SHP77 treated with DMSO at 0.1 percent for 48 hours (cell line): ENCODE results near the gene ARID1B.
A peak's percentile ranks its signal among the peaks of the same experiment; 100 is the strongest.

Experiments
- DNase-seq: peaks from one replicate; lab custom pipeline; 2025; lab: John Stamatoyannopoulos, UW

Gene ARID1B

GRCh38 chr6:156992020-156992804 lies 215.0 kb downstream of the ARID1B start:
- no peak for DNase-seq

DNA sequence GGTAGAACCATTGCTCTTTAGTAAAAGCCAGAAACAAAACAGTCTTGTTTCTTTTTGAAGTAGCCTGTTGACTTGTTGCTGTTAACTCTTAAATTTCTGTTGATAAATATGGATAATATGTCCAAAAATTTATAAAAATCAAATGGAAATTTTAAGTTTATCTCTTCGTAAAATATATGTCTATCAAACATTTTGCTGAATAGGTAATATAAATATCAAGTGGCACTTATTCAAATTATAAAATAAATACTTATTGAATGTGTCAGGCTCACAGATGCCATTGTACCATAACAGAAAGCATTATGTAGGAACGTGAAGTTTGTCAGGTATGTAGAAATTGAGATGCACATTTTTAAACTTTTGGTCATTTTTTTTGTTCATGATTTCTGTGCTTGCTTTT lies 216.5 kb downstream of the ARID1B start:
- no peak for DNase-seq

DNA sequence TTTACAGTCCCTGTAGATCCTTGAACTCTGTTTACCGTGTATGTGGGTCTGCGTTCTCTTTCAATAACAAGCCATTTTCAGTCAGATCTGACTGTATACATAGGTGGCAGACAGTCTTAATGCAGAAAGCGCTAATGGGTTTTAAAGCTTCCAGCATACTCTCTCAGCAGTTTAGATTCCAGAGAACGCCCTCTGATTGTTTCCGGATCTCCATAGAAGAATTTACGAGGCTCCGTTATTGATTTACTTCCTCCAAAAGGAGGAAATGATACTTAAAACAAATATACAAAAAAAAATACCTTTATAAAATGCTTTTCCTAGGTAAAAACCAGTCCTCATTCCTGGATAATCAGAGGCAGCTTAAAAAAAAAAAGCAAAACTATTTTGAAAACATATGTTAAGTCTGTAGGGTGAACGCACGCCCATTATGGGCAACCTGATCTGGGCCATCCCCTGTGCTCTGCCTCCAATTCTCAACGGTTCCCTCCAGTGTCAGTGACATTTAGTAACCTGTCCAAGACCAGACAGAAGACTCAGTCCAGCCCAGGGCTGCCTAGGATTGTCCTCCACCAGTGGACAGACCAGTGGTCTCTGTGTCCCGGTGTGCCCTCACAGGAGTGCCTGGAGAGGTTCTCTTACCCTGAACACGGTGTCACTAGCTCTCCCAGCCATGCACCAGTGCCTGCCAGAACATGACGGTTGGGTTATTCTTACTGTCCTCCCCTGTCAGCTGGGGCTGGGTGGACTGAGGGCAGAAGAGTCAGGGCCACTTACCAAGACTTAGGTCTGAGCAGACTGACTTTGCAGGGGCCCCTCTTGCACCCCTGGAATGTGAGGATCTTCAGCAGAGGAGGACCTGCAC lies 217.3 kb downstream of the ARID1B start:
- no peak for DNase-seq

DNA sequence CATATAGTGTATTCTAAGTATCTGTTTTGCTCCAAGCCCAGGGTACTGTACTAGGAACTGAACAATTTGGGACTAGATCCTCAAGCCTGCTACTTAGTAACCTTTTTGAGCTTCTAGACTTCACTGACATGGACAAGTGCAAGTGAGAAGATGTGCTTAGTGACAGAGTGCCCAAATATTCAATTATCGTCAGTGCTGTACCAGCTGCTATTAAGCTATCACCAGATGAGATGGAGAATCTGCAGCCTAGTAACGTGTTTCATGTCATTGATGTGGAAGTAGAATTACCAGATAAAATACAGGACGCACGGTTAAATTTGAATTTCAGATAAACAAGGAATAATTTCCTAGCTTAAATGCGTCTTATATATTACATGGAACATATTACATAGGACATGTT lies 218.3 kb downstream of the ARID1B start:
- DNase-seq, result no peak

DNA sequence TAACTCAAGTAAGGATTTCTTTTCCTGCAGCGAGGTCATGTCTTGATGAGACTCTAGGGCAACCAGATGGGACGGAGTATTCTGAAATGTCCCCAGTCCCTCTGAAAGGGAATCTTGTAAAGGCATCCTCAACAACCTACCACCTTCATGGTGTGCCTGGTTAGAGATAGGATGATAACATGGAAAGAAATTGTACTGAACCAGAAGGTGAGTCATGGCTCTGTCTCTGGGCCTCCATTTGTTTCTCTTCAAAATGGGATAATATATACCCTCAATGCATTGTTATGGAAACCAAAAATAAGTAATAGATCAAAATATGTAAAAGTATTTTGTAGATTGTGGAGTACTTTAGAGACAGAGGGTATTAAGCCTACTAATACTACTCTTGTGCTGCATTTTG lies 219.1 kb downstream of the ARID1B start:
- no peak for DNase-seq

DNA sequence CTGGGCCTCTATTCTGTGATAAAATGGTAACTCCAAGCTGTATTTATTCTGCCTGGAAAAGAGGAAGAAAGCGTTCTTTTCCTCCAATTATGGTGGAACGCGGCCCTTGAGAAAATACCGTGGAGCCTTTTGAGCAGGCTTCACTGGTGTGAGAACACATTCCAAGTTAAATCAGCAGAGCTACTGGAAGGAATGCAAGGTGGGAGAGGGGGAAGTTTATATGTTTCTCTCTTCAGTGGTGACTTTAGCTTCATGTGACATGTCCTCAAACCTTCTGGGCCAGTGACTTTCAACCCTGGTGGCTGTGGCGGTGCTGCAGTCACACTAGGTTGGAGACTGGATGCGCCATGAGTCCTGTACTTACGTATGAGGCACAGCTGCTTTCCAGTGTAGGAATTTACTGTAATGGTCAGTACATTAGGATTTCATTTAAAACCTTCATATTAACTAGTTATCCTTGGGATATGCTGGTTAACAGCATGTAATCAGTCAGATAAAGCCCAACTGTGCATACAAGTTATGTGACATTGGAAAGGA lies 221.7 kb downstream of the ARID1B start:
- no peak for DNase-seq

GRCh38 chr6:156999762-157000161 lies 222.6 kb downstream of the ARID1B start:
- DNase-seq, result no peak

- no peak for DNase-seq
Observed at GRCh38 chr6:157001716-157002115, 224.5 kb downstream of the ARID1B start.

GRCh38 chr6:157002774-157003173 lies 225.6 kb downstream of the ARID1B start:
- no peak for DNase-seq

GRCh38 chr6:157005940-157006339 lies 228.8 kb downstream of the ARID1B start:
- DNase-seq, result no peak

DNA sequence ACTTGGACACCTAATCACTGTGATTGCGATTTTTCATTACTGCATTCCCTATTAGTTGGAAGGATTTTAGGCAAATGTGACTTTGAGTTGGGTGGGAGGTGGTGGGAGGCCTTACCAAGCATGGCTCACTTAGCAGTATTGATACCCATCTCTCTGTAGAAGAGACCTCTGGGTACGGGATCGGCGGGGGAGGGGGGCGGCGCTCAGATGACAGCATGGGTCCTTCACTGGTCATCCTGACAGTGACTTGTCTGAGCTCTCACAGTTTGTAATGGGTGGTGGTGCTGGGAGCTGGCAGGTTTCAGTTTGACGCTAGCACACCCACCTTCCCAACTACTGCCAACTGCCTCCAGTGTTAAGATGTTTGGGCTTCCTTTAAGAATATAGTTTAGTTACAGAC lies 231.4 kb downstream of the ARID1B start:
- DNase-seq, result no peak

DNA sequence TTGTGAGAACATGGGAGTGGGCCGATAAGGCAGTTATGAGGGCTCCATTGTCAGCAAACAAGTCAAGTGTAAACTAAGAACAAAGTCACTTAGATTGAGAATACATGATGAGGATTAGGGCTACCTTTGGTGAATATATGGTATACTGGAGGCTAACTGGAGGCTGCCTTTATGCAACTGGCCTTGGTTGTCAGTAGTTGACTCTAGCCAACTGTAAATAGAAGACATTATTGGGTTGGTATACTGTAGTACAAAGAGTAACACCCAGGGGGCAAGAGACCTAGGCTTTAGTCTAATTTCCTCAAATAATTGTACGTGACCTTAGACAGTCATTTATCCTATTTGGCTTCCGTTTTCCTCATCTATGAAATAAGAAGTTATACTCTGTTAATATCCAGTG lies 235.2 kb downstream of the ARID1B start:
- no peak for DNase-seq

DNA sequence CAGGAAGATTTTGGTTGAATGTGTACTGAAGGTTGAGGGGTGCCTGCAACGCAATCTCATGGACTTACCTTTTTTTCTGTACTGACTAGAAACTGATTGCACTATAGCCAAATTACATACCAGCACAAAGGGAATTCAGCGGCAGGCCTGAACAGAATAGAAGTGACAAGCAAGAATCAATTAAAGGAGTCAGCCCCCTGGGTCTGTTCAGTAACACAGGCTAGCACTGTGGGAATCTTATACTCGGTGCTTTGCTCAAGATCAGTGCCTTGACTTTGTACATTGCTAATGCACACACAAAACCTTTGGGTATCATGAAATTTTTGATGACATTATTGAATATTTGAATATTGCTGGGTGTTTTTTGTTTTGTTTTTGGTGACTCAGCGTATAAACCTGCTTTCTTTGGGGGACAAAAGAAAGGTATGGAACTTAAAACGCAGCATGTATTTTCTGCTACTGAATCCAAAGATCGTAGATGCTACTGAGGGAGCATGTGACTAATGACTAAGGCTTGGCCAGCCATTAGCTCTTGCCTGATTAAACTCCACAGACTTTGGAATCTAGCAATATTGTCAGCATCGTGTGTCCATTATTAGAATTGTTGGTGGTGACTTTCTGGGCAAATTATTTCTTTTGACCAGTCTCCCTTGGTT lies 236.6 kb downstream of the ARID1B start:
- DNase-seq, result no peak

GRCh38 chr6:157014871-157015270 lies 237.7 kb downstream of the ARID1B start:
- no peak for DNase-seq

GRCh38 chr6:157017022-157017421 lies 239.8 kb downstream of the ARID1B start:
- no peak for DNase-seq

GRCh38 chr6:157017861-157018260 lies 240.7 kb downstream of the ARID1B start:
- DNase-seq, result no peak

GRCh38 chr6:157019115-157019641 lies 242.0 kb downstream of the ARID1B start:
- no peak for DNase-seq

GRCh38 chr6:157019733-157020132 lies 242.6 kb downstream of the ARID1B start:
- DNase-seq, result no peak

DNA sequence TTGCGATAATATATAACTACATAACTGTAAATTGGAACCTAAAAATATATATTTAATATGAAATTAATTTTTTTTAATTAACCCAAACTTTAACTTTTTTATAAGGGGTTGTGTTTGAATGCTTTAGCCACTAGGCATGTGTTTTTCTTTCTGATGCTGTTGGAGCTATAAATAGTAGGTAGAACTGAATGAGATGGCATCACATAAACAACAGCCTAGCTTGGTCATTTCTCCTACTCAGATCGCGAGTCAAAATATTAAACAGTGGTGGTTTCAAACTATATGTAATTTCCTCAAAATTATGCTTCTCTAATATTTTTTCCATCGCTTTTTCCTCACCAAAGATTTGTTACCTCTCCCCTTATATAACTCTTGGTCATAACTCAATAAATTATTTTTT lies 243.2 kb downstream of the ARID1B start:
- no peak for DNase-seq

DNA sequence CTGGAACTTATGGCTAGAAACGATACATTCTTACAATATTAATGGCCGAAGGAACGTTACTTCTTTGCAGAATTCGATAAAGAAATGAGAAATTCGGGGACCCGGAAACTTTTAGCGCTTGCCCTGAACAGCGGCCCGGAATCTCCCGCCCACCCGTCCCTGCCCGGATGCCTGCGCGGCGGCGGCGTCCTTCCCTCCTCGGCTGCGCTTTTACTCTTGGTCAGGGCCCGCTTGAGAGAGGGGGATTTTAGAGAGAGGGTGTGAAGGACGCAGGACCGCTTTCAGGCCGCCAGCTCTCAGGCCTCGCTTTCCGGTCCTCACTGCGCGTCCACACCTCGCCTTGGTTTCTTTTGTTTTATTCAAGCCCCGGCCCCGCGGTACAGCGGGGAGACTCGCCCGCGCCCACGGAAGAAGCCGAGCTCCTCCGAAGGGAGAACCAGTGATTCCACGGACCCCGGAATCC lies 243.7 kb downstream of the ARID1B start:
- DNase-seq, result no peak

GRCh38 chr6:157021344-157021992 lies 244.3 kb downstream of the ARID1B start:
- DNase-seq, result peak; percentile 53
